ENCODE measurements around the gene OR4F6.

OR4F6 gene

DNA sequence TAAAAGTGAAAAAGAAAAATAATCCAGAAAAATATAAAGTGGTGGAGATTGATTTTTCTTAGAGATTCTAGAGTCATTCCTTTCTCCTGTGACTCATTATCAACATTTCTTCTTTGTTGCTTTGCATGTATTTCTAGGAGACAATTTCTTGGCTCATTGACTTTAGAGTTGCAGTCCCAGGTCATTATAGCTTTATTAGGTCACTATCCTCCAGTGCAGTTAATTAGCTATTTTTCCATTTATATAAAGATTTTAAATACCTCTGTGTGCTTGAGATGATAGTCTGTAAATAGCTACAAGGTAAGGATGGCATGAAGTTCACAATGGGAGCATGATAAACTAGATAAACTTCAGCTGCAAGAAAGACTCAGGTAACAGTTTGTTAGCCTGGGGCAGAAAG is 8.6 kb downstream of the OR4F6 start, which contains the start of gene OR4F15:
Gene OR4F15 (plus strand): TSS at position 301 of the 400 bp plus-strand sequence. CDS start 5,985 bp downstream, outside the sequence.
- Mint-ChIP-seq H3K27ac (no peak within 1 kb of the TSS), H3K36me3 (ENCODE audit: low read depth) (no peaks in the 10 kb centered on the region), H3K4me1 (ENCODE audit: low read depth) (no peaks in the 10 kb centered on the region), H3K4me3 (no peak within 1 kb of the TSS), H3K27me3 (ENCODE audit: low read depth) (peaks cover 5% of the 10 kb centered on the region), H3K9me3 (no peaks in the 10 kb centered on the region)
- DNase-seq (ENCODE audit: low spot score), result no peak

DNA sequence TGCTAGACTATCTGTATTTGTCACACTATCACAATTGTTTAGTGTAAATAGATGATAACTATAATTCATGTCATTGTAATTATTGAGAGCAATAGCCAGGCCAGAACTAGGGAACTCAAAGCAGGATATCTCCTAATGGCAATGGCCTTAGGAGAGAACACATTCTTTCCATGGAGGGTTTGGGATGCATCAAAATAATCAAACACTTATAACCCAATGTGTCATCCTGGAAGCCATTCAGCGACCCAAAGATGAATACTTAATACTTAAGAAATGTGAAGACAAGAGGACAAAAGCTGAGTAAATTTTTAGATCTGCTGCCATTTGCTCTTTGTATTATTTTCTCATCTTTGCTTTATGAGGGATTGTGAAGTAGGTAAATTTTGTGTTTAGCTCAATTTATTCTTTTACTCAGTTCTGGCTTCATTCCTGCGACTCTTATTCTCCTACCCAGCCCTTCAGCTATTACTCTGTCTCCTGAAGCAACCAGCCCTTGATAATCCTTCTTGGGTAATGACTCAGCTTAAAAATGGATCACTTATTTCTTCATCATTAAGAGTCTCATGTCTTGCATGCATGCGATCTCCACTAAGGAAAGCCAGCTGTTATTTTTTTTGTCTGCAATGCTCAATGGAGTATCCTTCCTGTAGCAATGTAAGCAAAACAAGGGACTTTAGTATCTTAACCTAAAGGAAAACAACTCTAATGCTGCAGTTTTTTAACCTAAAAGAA is 10.7 kb downstream of the OR4F6 start:
- Mint-ChIP-seq H3K9me3 (no peaks in the 10 kb centered on the region), H3K27me3 (ENCODE audit: low read depth) (peaks cover 5% of the 10 kb centered on the region), H3K36me3 (ENCODE audit: low read depth) (no peaks in the 10 kb centered on the region), H3K4me3 (no peak overlapping the region), H3K4me1 (ENCODE audit: low read depth) (no peaks in the 10 kb centered on the region), H3K27ac (no peak overlapping the region)
- no peak for DNase-seq (ENCODE audit: low spot score)

DNA sequence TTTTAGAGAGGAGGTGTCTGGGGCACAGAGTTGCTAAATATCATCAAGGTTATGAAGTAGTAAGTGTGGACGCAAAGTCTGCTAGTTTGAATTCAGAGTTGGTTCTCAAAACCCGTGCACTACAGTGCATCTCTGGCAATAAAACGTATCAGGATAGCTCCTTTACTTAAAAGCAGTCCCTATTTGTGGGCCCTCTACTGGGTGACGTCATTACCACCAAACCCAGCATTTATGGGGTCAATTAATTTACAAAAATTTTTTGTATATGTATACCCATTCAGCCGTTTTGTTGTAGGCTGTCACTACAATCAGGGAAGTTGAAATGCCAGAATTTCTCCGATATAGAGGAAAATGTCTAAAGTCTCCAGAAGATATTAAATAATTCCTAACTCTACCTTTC is 17.5 kb downstream of the OR4F6 start:
- no peak overlapping the region for H3K4me3 Mint-ChIP-seq
- H3K4me1 Mint-ChIP-seq (ENCODE audit: low read depth), result no peaks in the 10 kb centered on the region
- H3K27me3 Mint-ChIP-seq (ENCODE audit: low read depth), result peaks cover 3% of the 10 kb centered on the region
- H3K27ac Mint-ChIP-seq, result no peak overlapping the region
- no peak for DNase-seq (ENCODE audit: low spot score)
- no peaks in the 10 kb centered on the region for H3K36me3 Mint-ChIP-seq (ENCODE audit: low read depth)
- no peaks in the 10 kb centered on the region for H3K9me3 Mint-ChIP-seq

DNA sequence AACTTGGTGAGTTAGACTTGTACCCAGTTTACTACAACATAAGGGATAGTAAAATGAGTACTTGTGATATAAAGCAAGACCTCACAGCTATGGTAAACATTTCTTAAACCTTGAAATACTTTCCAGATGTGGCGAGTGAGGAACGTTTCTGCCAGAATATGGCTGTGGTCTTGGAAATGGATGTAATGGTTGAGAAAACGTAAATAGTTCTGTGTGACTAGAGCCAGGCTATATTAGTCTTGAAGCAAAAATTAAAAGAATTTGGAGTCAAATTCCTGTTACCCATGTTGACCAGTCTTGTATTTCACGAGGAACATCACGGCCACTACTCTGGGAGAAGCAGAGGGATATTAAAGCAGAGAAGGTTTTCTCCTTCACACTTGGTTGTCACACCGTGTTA is 23.9 kb downstream of the OR4F6 start:
- no peak for DNase-seq (ENCODE audit: low spot score)
- H3K4me3 Mint-ChIP-seq, result no peak overlapping the region
- H3K27me3 Mint-ChIP-seq (ENCODE audit: low read depth), result peaks cover 7% of the 10 kb centered on the region
- H3K4me1 Mint-ChIP-seq (ENCODE audit: low read depth), result no peaks in the 10 kb centered on the region
- H3K9me3 Mint-ChIP-seq, result no peaks in the 10 kb centered on the region
- no peak overlapping the region for H3K27ac Mint-ChIP-seq
- no peaks in the 10 kb centered on the region for H3K36me3 Mint-ChIP-seq (ENCODE audit: low read depth)

DNA sequence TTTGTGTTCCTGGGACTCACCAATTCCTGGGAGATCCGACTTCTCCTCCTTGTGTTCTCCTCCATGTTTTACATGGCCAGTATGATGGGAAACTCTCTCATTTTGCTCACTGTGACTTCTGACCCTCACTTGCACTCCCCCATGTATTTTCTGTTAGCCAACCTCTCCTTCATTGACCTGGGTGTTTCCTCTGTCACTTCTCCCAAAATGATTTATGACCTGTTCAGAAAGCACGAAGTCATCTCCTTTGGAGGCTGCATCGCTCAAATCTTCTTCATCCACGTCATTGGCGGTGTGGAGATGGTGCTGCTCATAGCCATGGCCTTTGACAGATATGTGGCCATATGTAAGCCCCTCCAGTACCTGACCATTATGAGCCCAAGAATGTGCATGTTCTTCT is 25.5 kb downstream of the OR4F6 start:
- no peak for DNase-seq (ENCODE audit: low spot score)
- H3K4me1 Mint-ChIP-seq (ENCODE audit: low read depth), result no peaks in the 10 kb centered on the region
- H3K27ac Mint-ChIP-seq, result no peak overlapping the region
- no peak overlapping the region for H3K4me3 Mint-ChIP-seq
- peaks cover 7% of the 10 kb centered on the region for H3K27me3 Mint-ChIP-seq (ENCODE audit: low read depth)
- H3K9me3 Mint-ChIP-seq, result no peaks in the 10 kb centered on the region
- no peaks in the 10 kb centered on the region for H3K36me3 Mint-ChIP-seq (ENCODE audit: low read depth)

GRCh38 chr15:101841656-101842055 is 38.3 kb downstream of the OR4F6 start:
- peaks cover 6% of the 10 kb centered on the region for H3K27me3 Mint-ChIP-seq (ENCODE audit: low read depth)
- H3K36me3 Mint-ChIP-seq (ENCODE audit: low read depth), result no peaks in the 10 kb centered on the region
- DNase-seq (ENCODE audit: low spot score), result no peak
- no peak overlapping the region for H3K27ac Mint-ChIP-seq
- no peaks in the 10 kb centered on the region for H3K4me1 Mint-ChIP-seq (ENCODE audit: low read depth)
- H3K9me3 Mint-ChIP-seq, result no peaks in the 10 kb centered on the region
- H3K4me3 Mint-ChIP-seq, result no peak overlapping the region

DNA sequence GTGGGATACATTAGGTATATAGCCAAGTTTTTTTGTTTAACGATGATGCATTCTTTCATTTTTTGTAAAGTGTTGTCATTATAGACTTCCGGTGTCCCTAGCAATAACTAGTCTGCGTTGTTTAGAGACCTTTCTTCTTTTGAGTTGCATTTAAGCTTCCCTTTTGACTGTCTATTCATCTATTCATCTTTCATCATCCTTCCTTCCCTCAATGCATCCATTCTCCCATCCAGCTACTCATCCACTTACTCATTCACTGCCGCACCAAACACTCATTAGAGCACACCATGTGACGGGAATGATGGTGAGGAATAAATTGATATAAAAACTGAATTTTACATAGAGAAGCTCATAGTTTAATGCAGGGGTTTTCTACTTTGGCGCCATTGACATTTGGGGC is 41.6 kb downstream of the OR4F6 start:
- Mint-ChIP-seq H3K9me3 (no peaks in the 10 kb centered on the region), H3K4me1 (ENCODE audit: low read depth) (no peaks in the 10 kb centered on the region), H3K27ac (no peak overlapping the region), H3K4me3 (no peak overlapping the region), H3K36me3 (ENCODE audit: low read depth) (no peaks in the 10 kb centered on the region), H3K27me3 (ENCODE audit: low read depth) (peaks cover 8% of the 10 kb centered on the region)
- no peak for DNase-seq (ENCODE audit: low spot score)

- H3K36me3 Mint-ChIP-seq (ENCODE audit: low read depth), result no peaks in the 10 kb centered on the region
- H3K4me1 Mint-ChIP-seq (ENCODE audit: low read depth), result no peaks in the 10 kb centered on the region
- DNase-seq (ENCODE audit: low spot score), result no peak
- no peak overlapping the region for H3K4me3 Mint-ChIP-seq
- peaks cover 24% of the 10 kb centered on the region for H3K27me3 Mint-ChIP-seq (ENCODE audit: low read depth)
- H3K9me3 Mint-ChIP-seq, result no peaks in the 10 kb centered on the region
- no peak overlapping the region for H3K27ac Mint-ChIP-seq
Observed at GRCh38 chr15:101852356-101852755, 49.0 kb downstream of the OR4F6 start.
